GM18498 (cell line): Measurements from ENCODE around the gene GPR107.

Experiments
- ATAC-seq: cut with Tn5 transposase; IDR thresholded peaks from one replicate; pipeline ENCODE4 v1.9.1; 2021; ENCODE audit warnings: mild to moderate bottlenecking, moderate library complexity; ENCODE audit not compliant: unreplicated experiment

GPR107 gene

DNA sequence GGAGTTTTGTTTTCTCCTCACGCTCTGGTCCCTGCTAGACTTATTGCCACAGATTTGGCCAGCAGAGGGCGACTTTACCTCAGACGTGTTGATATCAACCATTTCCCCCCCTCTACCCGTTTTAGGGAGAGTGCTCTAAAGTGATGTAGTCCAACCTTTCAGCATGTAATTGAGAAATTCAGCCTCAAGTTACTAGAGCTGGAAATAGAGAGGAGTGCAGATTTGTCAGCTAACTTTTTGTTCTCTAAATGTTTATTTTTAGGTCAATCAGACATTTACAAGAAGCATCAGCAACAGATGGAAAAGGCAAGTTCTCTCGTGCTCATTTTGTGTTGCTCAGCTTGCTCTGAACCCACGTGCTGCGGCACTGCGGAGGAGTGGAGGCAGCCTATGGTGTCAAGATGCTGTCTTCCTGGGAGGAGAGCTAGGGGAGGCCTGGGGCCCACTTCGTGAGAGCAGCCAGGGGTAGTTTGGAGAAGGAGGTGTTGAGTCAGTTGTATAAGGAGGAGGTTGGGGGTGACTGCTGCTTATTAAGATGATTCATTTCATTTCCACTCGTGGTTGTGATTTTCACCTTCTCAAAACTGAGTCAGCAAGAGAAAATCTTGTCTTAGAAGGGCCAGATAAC, 53.6 kb downstream of the GPR107 start:
- ATAC-seq: no peak

DNA sequence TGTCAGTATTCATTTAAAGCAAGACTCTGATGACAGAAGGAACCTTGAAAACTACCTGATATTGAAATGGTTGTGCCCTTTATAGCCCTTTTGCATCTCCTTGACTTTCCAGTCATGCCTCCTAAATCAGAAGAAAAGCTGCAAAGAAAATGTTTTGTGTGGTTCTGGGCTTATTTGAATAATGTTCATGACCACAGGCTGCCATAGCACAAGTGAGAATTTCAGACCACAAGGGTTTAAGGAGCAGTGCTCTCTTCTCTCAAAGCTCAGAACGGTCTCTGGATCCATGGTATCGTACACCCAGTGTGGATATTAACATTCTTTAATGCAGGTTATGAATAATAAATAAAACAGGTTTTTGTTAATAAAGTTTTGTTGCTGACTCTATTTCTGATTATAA, 54.2 kb downstream of the GPR107 start:
- no peak for ATAC-seq

DNA sequence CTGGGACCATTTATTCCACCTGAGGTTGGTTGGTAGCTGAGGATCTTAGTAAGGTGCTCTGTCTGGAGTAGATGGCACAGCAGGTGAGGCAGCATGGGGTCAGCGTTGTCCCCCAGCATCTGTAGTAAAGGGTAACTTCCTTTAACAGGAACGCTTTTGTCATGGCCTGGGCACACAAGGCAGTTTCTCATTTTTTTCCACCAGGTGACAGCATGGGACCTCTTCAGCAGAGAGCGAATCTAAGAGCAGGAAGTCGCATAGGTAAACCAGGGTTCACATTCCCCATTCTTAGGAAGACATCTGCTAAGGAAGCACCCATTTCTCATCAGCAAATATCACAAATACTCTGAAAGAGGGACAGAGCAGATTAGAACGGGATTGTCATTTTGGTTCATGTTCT, 56.5 kb downstream of the GPR107 start:
- ATAC-seq: no peak

DNA sequence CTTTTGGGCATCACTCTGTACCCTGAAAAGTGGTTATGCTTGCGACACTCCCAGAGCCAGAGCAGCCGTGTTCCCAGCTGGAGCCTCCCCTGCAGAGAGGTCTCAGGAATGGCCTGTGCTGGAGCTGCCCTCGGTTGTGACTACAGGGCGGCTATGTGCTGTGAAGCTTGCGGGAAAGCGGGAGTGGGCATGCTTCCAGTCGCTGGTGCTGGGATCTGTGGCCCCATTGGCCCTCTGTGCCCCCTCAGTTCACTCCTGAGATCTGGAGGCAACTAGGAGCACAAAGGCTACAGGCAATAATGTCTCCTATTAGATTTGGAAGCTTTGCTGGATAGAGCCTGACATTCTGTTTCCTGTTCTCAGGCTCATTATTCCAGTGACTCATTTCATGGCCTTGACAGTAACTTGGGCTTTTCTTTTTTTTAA, 56.9 kb downstream of the GPR107 start:
- no peak for ATAC-seq

DNA sequence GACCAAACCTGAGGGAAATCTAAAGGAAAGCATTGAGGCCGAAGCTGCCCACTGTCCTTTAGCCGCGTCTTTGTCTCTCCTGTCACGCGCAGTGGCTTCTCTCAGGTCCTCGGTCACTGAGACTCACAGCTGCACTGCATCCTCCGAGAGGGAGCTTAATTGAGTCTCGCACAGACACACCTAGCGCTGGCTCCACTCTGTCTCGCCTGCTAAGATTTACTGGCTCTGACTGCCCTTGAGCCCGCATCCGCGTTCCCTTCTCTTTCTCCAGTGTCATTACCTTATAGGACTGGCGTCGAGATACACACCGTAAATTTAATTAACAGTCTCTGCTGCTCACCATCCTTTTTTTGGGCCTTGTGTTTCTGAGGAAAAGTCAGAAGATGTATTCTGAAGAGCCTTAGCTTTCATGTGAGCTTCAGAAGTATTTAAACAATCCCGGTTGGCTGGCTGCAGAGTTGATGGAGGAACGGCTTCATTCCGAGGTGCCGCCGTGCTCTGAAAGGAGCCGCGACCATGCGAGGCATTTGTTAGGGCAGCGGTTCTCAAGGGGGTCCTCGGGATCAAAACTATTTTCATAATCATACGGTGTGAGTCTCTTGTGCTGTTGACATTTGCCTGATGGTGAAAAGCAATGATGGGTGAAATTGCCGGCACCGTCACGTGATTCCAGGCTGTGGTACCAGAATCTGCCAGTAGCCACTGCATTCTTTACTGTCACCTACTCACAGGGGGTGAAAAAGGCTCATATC, 58.3 kb downstream of the GPR107 start:
- ATAC-seq: no peak

DNA sequence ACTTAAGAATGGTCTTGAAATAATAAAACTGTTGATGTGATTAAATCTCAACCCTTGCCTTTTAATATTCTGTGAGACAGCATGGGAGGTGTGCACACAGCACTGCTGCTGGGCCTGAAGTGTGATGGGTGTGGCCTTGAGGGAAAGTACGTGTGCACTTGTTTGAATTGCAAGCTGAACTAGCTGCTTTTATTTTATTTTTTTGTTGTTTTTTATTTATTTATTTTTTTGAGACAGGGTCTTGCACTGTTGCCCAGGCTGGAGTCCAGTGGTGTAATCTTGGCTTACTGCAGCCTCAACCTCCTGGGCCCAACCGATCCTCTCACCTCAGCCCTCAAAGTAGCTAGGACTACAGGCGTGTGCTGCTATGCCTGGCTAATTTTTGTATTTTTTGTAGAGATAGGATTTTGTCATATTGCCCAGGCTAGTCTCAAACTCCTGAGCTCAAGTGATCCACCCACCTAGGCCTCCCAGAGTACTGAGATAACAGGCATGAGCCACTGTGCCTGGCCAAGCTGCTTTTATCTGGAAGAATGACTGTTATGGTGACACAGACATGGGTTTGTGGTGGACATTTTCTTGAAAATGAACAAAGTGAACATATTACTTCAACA, 58.9 kb downstream of the GPR107 start:
- no peak for ATAC-seq

DNA sequence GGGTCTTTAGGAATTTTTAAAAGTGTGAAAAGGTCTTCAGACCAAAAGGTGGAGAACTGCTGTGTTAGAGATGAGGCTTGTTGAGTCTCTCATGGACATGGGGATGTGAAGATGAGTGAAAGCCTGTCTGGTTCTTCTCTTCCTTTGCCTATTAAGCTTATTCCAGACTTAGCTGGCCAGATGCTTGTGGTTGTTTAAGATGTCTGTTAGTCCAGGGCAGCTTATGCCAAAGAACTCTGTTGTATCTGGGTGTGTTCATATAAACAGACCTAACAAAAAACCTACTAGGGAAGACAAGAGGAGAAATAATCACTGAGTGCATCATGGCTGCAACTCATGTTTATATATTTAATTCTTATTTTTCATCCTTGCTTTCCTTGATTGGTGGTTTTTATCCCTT, 61.0 kb downstream of the GPR107 start:
- ATAC-seq: no peak

DNA sequence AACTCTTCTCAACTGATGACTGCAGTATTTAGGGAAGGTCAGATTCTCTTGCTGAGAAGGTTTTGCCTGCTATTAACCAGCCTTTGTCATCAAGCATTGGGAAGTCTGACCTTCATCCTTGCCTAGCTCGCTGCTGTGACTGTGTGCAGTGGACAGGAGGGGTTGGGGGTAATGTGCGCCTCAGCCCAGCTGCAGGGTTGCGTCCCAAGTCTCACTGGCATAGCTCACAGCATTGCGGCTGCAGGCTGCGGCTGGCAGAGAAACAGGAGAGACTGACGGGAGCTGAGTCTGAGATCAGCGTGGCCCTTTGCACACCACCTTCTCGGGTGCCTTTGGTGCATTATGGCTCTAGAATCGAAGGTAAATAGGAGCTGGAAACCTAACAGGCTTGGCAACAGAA, 62.6 kb downstream of the GPR107 start:
- no peak for ATAC-seq

DNA sequence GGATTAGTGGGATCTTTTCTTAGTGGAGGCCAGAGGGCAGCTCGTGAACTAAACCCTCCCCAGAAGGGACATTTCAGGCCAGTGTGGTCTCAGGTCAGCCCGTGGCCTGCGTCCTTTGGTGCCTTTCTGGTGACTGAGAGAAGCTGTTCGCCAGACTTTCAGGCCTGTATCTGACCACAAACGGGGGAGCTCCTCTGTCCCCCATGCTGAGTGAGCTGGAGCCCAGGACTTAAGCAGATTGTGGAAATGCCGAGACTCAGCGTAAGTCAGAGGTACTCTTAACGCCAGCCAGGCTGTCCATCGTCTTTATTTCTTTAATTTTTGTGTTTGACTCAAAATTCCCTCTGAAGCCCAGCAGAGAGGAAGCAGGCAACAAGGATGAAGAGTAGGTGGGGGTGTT, 63.7 kb downstream of the GPR107 start:
- no peak for ATAC-seq

DNA sequence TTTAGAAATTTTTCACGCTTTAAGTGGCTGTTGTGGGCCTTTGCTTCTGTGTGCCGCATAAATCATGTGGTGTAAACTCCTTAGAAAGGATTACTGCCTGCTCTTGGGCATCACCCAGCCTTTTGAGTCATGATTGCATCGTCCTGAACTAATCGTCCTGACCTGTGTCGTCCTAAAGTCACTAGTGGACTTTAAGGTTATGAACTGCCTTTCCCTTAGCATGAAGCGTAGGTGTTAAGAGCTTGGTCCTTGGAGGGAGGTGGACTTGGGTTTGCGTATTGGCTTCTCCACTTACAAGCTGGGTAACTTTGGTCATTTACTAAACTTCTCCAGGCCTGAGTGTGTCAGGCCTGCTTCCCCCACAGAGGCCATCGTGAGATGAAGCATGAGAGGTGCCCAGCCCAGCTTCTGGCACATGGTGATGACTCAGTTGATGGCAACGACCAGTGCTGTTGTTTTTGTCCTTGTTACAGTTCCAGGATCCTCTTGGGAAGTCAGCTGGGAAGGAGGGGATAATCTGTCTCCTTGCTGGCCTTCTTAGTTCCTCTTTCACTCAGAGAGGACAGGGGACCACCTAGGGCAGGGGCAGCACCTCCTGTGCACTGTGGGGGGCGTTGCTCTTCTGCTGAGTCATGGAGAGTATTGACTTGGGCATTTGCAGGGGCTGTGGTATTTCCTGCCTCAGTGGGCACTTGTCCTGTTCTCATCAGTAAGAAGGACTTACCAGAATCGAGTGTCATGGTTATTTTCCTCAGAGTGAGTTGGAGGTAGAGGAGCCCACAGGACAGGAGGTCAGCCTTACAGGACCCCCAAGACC, 64.3 kb downstream of the GPR107 start:
- ATAC-seq: no peak

DNA sequence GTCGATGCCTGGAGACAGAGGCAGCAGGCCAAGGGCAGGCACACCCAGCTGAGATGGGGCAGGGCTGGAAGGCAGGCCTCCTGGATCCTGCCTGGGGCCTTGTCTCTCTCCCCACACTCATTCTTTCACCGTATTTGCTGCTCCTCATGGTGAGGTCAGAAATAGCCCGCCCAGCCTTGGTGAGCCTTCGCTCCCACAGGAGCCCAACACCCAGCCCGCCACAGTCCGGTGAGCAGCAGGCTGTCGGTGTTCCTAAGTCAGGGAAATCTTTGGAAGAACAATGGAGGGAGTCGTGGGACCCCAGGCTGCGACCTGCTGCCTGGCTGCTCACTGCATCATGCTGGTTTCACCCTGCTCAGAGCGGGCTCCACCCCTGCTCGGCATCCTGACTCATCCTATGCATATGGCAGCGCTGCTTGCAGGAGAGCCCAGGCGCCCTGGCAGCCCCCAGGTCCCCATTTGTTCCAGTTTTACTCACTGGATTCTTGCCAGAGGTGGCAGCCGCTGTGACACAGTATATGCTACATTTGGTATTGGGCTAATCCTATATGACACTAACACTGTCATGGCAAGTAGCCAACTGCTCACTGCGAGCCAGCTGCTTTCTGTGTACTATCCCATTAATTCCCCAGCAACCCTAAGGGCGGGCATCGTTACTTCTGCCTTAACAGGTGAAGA, 65.3 kb downstream of the GPR107 start:
- ATAC-seq: no peak

DNA sequence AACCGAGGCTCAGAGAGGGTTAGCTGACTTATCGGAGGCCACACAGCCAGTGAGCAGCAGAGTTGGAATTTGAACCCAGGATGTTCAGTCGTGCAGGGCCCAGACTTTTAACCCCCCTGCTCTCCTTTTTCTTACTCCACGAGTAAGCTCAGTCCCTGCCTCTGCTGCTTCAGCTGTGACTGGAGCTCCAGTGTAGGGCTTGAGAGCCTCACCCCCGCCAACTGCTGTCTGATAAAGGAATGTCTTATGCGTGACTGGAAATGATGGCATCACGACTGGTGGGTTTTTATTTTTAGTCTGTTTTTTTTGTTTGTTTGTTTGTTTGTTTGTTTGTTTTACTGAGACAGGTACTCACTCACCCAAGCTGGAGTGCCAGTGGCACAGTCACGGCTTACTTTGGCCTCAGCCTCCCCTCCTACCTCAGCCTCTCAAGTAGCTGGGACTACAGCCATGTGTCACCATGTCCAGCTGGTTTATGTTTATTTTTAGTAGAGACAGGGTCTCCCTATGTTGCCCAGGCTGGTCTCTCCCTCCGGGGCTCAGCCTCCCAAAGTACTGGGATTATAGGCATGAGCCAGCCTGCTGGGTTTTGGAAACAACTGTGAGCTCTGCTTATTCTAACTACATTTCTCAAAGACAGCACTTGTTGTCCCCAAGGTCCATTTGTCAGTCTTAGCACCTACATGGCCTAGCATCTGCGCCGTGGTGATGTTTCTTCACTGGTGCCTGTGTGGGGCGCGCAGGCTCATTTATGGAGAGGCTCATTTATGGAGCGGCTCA, 66.0 kb downstream of the GPR107 start:
- ATAC-seq: no peak

DNA sequence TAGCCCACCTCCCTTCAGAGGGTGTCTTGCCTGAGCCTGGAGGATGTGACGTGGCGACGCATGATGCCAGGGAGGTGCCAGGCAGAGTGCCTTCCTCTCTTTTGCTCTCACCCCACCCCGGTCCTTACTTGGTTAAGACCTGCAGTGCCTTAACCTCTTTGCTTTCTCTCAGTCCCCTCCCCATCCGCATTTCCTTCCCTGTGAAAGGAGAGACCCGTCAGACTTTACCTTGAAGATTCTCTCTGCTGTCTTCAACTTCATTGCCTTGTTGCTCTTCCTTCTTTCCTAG, 66.5 kb downstream of the GPR107 start:
- ATAC-seq: no peak

DNA sequence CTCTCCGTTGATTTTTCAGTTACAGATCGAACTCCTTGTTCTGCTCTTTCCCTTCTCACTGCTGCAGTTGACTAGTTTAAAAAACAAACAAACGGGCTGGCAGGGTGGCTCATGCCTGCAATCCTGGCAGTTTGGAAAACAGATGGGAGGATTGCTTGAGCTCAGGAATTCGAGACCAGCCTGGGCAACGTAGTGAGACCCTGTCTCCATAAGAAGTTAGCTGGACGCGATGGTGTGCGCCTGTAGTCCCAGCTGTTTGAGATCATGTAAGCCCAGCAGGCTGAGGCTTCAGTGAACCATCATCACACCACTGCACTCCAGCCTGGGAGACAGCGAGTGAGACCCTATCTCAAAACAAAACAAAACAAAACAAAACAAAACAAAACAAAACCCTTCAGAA, 67.1 kb downstream of the GPR107 start:
- no peak for ATAC-seq

DNA sequence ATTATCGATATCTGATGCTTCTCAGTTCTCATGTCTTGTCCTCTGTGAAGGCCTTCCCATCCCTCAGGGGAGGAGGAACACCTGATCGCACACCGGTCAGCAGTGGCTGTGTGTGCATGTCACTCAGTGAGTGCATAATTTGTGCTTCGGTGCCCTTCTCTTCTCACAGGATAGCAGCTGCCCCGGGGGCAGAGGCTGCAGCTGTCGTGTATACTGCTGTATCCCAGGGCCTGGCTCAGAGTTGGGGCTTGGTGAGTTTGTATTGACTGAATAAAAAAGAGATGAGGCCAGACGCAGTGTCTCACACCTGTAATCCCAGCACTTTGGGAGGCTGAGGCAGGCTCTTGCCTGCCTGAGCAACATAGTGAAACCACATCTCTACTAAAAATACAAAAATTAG, 68.8 kb downstream of the GPR107 start:
- ATAC-seq: no peak

DNA sequence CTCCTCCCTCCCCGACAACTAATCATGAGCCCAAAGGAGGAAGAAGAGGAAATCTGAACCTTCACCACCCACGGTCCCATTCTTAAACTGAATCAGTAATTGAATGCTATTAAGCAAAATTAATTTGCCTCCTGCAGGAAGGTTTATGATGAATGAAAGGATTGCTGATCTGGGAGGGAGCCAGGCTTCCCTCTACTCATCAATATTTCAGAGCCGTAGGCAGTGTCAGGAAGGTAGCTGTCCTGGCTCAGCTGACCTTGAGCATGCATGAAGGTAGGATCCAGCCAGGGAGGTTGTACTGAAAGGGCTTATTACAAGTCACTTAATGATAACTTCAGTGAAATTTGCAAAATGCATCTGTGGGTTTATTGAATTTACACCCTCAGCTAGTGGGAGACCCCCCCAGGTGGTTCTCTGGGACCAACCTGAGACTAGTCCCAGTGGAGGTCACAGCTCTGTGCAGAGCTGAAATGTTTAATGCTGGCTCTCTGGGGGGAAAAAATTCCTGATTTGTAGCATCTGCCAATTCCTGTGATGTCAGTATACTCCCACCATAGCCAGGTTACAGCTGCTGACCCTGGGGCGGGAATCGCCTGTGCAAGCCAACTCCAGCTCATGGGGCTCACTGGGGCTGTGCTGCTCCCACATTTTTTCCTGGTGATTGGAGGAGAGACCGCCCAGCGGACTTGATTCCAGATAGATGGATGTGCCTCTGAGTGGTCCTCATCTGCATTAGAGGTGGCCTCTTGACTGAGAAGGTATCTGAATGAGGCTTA, 70.6 kb downstream of the GPR107 start:
- ATAC-seq: no peak

DNA sequence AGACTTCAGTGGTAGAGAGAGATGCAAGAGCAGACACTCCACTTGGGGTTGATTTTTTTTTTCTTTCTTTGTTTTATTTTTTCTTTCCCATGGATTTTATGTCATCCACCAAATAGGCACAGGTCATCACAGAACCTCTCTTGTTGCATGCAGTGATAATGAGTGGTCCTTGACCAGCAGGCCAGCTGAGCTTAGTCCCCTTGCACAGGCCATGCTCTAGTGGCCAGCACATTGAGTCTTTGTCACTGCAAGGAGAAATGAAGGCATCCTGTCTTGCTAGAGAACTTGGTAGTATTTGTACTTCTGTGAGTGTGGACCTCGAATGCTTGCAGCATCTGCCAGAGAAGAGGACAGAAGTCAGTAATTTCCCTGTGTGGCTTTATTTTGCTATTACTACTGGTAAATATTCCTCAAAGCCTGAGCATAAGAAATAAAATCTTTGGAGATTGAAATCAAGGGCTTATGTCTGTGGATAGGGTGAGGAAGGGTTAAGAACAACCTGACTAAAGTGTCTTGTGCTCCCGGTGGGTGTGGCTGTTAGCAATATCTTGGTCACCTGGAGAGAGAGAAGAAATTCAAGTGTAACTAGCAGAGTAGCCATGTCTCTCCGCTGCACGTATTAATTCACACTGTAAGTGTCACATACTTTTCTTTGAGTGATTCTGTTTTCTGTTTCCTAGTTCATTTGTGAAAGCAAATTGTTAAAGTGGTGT, 73.2 kb downstream of the GPR107 start:
- ATAC-seq: no peak

DNA sequence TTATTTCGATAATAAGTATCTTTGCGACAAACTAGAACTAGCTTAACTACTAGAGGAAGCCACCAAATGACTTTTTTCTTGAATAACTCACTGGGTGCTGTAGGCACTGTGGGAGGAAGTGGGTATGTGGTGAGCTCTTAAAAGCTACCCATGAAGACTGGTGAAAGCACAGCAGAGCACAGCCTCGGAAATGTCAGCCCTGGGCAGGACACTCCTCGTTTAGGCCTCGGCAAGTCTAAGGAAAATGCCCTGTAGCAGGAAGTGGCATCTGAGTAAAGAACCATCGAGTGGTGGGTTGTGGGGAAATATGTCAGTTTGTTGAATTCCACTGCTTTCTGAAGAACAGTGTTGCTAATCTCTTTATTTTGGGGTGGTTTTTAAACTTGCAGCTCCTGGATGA, 74.5 kb downstream of the GPR107 start:
- ATAC-seq: peak; percentile 77
